Lower leg skin (tissue), 3 donors: Measurements from ENCODE around the gene ERVH48-1.

Experiments
- CTCF ChIP-seq, 3 donors: fragments of 450-650 bp; IDR thresholded peaks; one replicate each; pipeline ENCODE4 v1.5.1; 2016; ENCODE audit warnings: antibody characterized with exemption in 3 of 3, mild to moderate bottlenecking in 3 of 3, moderate library complexity in 2 of 3
- POLR2A ChIP-seq, 2 donors: fragments of 450-650 bp; IDR thresholded peaks; one replicate each; pipeline ENCODE4 v1.6.1; 2016 to 2017; ENCODE audit warnings: antibody characterized with exemption in 2 of 2, mild to moderate bottlenecking in 1 of 2, moderate library complexity in 1 of 2

GRCh38 chr21:42964086-42964485, 38.7 kb upstream of the ERVH48-1 start:
- TF ChIP-seq POLR2A (IDR thresholded peaks at IDR 0.05) (no peak), CTCF (IDR thresholded peaks at IDR 0.05) (no peak)
